Activated T-cell treated with anti-CD3 and anti-CD28 coated beads, Interleukin-2, amount 50 U/mL, for 72 hours (primary cell): ENCODE results near the gene TMEM207. TPM values are rescaled to one million over a fixed set of nuclear protein-coding genes. Genes with fewer than 3 reads are reported as not detected.

Experiments used
- ATAC-seq, 2 donors: fragments of 150-1000 bp; cut with Tn5 transposase; replicated peaks in 1 of 2; 2 replicates each; pipeline ENCODE4 v1.10.0; 2021; ENCODE audit warnings: moderate library complexity in 2 of 2, mild to moderate bottlenecking in 1 of 2
- DNase-seq, 2 donors: peaks; one replicate each; pipeline ENCODE4 v3.0.0; 2021 to 2022; ENCODE audit warnings: mixed read lengths in 1 of 2
- H3K27ac Mint-ChIP-seq: one replicate; pipeline ENCODE4 v1.8.0; 2022; ENCODE audit warnings: mild to moderate bottlenecking, moderate library complexity, mixed read lengths
- H3K27me3 Mint-ChIP-seq: one replicate; pipeline ENCODE4 v1.8.0; 2022; ENCODE audit warnings: low read depth, mixed read lengths
- H3K36me3 Mint-ChIP-seq, 2 donors: one replicate each; pipeline ENCODE4 v1.8.0; 2022; ENCODE audit warnings: mixed read lengths in 2 of 2, mild to moderate bottlenecking in 1 of 2; ENCODE audit not compliant: insufficient read depth in 2 of 2
- H3K4me1 Mint-ChIP-seq: one replicate; pipeline ENCODE4 v1.8.0; 2022; ENCODE audit warnings: low read depth, mixed read lengths
- H3K4me3 Mint-ChIP-seq, 2 donors: one replicate each; pipeline ENCODE4 v1.8.0; 2022; ENCODE audit warnings: mild to moderate bottlenecking in 2 of 2, mixed read lengths in 2 of 2, moderate library complexity in 2 of 2
- H3K9me3 Mint-ChIP-seq, 2 donors: one replicate each; pipeline ENCODE4 v1.8.0; 2022; ENCODE audit warnings: mixed read lengths in 2 of 2
- total RNA-seq, 2 donors: library from RNA; stranded (reverse); gene quantifications; one replicate each; pipeline ENCODE4 v1.2.3, GENCODE V29; 2022

Gene TMEM207
- total RNA-seq, 2 donors from 2014 or later: not detected

DNA sequence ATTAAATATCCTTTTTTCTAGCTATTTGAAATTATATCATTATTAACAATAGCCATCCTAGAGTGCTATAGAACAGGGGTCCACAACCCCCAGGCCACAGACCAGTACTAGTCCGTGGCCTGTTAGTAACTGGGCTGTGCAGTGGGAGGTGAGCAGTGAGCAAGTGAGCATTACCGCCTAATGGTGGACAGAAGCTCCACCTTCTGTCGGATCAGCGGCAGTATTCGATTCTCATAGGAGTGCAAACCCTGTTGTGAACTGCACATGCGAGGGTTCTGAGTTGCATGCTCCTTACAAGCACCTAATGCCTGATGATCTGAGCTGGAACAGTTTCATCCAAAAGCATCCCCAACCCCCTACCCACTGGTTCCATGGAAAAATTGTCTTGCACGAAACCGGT is 50.0 kb downstream of the TMEM207 start:
- H3K27ac Mint-ChIP-seq: no peak overlapping the region
- peaks cover 7% of the 10 kb centered on the region for H3K27me3 Mint-ChIP-seq
- H3K4me3 Mint-ChIP-seq: no peak overlapping the region
- no peaks in the 10 kb centered on the region for H3K36me3 Mint-ChIP-seq
- H3K4me1 Mint-ChIP-seq: no peaks in the 10 kb centered on the region
- no peak for DNase-seq
- no peak for ATAC-seq
- no peaks in the 10 kb centered on the region for H3K9me3 Mint-ChIP-seq

GRCh38 chr3:190397889-190398288 is 51.8 kb downstream of the TMEM207 start:
- Mint-ChIP-seq H3K9me3 (no peaks in the 10 kb centered on the region), H3K27ac (no peak overlapping the region), H3K36me3 (no peaks in the 10 kb centered on the region), H3K27me3 (peaks cover 12% of the 10 kb centered on the region), H3K4me3 (no peak overlapping the region), H3K4me1 (no peaks in the 10 kb centered on the region)
- DNase-seq: no peak
- ATAC-seq: no peak

DNA sequence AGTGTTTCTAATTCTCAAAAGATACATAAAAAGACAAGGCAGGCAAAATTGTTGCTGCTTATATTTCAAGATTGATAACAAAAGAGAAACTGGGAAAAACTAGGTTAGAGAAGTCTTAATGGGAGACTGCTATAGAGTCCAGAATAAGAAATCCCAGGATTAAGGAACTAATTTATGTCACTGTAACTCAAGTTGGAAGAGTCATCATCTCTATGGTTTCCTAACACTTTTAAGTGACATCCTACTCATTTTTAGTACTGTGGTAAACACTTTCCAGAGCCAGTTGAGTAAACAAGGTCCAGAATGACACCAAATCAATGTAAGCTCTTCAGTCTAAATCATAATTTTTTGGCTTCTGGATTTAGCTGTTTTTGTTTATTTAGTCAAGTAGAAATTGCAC is 53.7 kb downstream of the TMEM207 start:
- DNase-seq (no peak), ATAC-seq (no peak)
- no peaks in the 10 kb centered on the region for H3K36me3 Mint-ChIP-seq
- H3K27ac Mint-ChIP-seq: no peak overlapping the region
- H3K4me1 Mint-ChIP-seq: no peaks in the 10 kb centered on the region
- no peaks in the 10 kb centered on the region for H3K9me3 Mint-ChIP-seq
- no peak overlapping the region for H3K4me3 Mint-ChIP-seq
- peaks cover 7% of the 10 kb centered on the region for H3K27me3 Mint-ChIP-seq

DNA sequence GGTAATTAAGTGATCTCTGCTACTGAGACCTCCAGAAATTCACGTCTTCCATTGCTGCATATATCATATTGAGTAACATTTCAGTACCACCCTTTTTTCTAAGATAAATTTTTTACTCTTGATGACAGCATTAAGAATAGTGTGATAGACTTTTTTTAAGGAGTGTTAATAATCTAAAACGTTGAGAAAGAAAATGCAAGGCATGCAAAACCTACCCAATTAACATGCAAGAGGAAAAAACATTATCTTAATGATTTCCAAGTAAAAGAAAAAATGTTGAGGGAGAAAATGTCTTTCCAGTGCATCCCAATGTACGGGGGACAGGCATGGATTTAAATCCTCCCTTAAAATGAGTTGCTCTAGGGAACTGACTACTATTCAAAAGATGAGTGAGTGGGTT is 61.0 kb downstream of the TMEM207 start:
- Mint-ChIP-seq H3K27me3 (peaks cover 7% of the 10 kb centered on the region), H3K36me3 (no peaks in the 10 kb centered on the region), H3K4me3 (no peak overlapping the region), H3K27ac (peak overlapping the region; percentile 42), H3K9me3 (no peaks in the 10 kb centered on the region), H3K4me1 (no peaks in the 10 kb centered on the region)
- ATAC-seq: no peak
- DNase-seq: no peak

- no peak within 1 kb of the TSS for H3K4me3 Mint-ChIP-seq
- no peaks in the 10 kb centered on the region for H3K9me3 Mint-ChIP-seq
- DNase-seq: no peak
- ATAC-seq: no peak
- H3K4me1 Mint-ChIP-seq: peaks cover 2% of the 10 kb centered on the region
- no peaks in the 10 kb centered on the region for H3K36me3 Mint-ChIP-seq
- no peaks in the 10 kb centered on the region for H3K27me3 Mint-ChIP-seq
- peak within 1 kb of the TSS; percentile 42 for H3K27ac Mint-ChIP-seq
Measured at GRCh38 chr3:190387578-190388213, 62.0 kb downstream of the TMEM207 start, which contains the start of gene CLDN16. TSS of gene CLDN16 (plus strand) at chr3:190388163. CDS start at chr3:190388330, 167 bp downstream.

DNA sequence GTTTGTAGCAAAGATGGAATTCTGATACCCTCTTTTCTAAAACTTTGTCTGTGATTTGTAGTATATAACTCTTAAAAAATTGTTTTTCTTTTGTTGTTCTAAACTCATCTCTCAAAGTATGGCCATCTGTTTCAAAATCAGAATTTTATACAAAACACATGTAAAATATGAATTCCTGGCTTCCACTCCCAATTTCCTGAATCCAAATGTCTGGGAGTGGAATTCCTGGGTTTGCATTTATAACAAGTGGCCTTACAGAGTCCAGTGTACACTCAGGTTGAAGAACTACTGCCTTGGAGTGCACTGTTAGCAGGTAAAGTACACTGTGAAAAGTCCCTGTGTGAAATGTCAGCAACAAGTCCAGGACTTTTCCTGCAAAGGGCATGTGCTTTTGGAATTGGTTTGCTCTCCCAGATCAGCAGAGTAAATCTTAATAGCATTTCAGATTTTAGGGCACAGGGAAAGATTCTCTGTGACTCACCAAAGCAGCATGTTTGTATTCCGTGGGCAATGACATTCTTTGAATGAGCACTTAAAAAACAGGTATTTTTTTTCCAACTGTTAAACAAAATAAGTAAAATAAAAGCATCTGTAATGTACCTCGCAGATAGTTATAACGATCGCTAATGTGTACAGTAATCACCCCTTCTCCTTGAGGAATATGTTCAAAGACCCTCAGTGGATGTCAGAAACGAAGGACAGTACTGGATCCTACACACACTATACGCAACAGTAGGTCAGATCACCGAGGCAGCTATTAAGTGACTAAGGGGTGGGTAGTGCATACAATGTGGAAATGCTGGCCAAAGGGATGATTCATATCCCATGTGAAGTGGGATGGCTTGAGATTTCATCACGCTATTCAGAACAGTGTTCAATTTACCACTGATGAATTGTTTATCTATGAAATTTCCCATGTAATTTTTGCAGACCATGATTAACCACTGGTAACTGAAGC is 63.7 kb downstream of the TMEM207 start:
- H3K27me3 Mint-ChIP-seq: no peaks in the 10 kb centered on the region
- H3K36me3 Mint-ChIP-seq: no peaks in the 10 kb centered on the region

DNA sequence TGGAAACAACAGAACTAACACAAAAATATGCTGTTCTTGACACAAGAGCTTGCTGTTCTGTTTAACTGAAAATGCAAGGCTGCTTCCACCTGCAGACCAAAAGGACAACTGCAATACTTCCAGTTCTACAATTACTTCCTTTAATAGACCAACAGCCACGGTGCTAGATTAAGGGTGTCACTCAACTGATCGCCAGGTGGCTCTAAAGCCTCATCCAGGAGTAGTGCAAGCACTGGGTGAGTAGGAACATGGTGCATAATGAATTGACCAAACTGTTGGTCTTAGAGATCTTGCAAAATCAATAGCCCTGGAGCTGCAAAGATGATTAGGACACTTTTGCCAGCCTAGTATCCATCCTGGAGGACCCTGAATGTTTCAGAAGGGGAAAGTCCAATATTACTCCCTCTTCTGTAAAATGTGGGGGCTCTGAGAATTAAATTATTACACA is 65.4 kb downstream of the TMEM207 start:
- H3K27me3 Mint-ChIP-seq: peaks cover 7% of the 10 kb centered on the region
- H3K36me3 Mint-ChIP-seq: no peaks in the 10 kb centered on the region
- H3K4me3 Mint-ChIP-seq: no peak overlapping the region
- peaks cover 15% of the 10 kb centered on the region for H3K4me1 Mint-ChIP-seq
- ATAC-seq (peak; percentile 45 to 47), DNase-seq (no peak)
- H3K27ac Mint-ChIP-seq: no peak overlapping the region
- H3K9me3 Mint-ChIP-seq: peaks cover 0 to 4% of the 10 kb centered on the region in 2 donors

More for the DNA sequence above, 63.7 kb downstream of the TMEM207 start:
- no peaks in the 10 kb centered on the region for H3K9me3 Mint-ChIP-seq
- H3K4me3 Mint-ChIP-seq: no peak overlapping the region
- peaks cover 15% of the 10 kb centered on the region for H3K4me1 Mint-ChIP-seq
- no peak overlapping the region for H3K27ac Mint-ChIP-seq
- DNase-seq (no peak), ATAC-seq (no peak)

- peak overlapping the region; percentile 5 to 18 for H3K4me3 Mint-ChIP-seq
- ATAC-seq (peak; percentile 88 to 94), DNase-seq (peak in 1 of 2 donors; percentile 6)
- no peaks in the 10 kb centered on the region for H3K36me3 Mint-ChIP-seq
- no peak overlapping the region for H3K27ac Mint-ChIP-seq
- peaks cover 15% of the 10 kb centered on the region for H3K4me1 Mint-ChIP-seq
- H3K9me3 Mint-ChIP-seq: peaks cover 0 to 4% of the 10 kb centered on the region in 2 donors
- peaks cover 16% of the 10 kb centered on the region for H3K27me3 Mint-ChIP-seq
Measured at GRCh38 chr3:190382082-190382481, 67.6 kb downstream of the TMEM207 start.

GRCh38 chr3:190381441-190381840 is 68.3 kb downstream of the TMEM207 start:
- no peak overlapping the region for H3K4me3 Mint-ChIP-seq
- peaks cover 15% of the 10 kb centered on the region for H3K4me1 Mint-ChIP-seq
- no peak overlapping the region for H3K27ac Mint-ChIP-seq
- H3K9me3 Mint-ChIP-seq: peaks cover 0 to 4% of the 10 kb centered on the region in 2 donors
- H3K27me3 Mint-ChIP-seq: peaks cover 22% of the 10 kb centered on the region
- H3K36me3 Mint-ChIP-seq: no peaks in the 10 kb centered on the region
- ATAC-seq (no peak), DNase-seq (no peak)

DNA sequence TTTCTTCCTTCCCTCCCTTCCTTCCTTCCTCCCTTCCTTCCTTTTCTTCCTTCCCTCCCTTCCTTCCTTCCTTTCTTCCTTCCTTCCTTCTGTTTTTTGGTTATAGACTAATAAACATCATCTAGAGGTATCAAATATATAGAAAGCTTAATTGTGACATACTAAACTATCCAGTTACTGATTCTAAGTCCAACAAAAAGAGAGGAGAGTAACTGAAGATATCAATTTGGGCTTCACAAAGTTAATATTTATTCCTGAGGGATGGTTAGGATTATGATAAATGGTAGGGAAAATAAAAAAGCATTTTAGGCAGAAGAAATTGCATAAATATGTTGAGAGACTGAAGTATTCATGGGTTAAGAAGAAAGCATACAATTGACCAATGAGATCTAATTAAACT is 69.5 kb downstream of the TMEM207 start:
- Mint-ChIP-seq H3K4me1 (peaks cover 15% of the 10 kb centered on the region), H3K4me3 (no peak overlapping the region), H3K27ac (no peak overlapping the region), H3K36me3 (no peaks in the 10 kb centered on the region), H3K9me3 (peaks cover 0 to 4% of the 10 kb centered on the region in 2 donors), H3K27me3 (peaks cover 22% of the 10 kb centered on the region)
- DNase-seq (no peak), ATAC-seq (no peak)

Other genes with a start within 250 kb of the TMEM207 start
- 10 to 100 TPM in 1 of 2 donors, 1 to 10 TPM in 1; 1.6 to 12.3 TPM for gene CLDN1, start 127.5 kb downstream of the TMEM207 start, total RNA-seq
- gene CLDN16, start 61.7 kb downstream of the TMEM207 start, total RNA-seq: under 1 TPM in 1 of 2 donors, not detected in 1; 0.29 TPM
- 10 to 100 TPM; 14.1 to 20.3 TPM for gene IL1RAP, start 64.2 kb upstream of the TMEM207 start, total RNA-seq